ENCODE measurements around the gene AQP12B. TPM values are rescaled to one million over a fixed set of nuclear protein-coding genes. Genes with fewer than 3 reads are reported as not detected.

Gene AQP12B
- total RNA-seq, 4 donors from 2014 or later = not detected

DNA sequence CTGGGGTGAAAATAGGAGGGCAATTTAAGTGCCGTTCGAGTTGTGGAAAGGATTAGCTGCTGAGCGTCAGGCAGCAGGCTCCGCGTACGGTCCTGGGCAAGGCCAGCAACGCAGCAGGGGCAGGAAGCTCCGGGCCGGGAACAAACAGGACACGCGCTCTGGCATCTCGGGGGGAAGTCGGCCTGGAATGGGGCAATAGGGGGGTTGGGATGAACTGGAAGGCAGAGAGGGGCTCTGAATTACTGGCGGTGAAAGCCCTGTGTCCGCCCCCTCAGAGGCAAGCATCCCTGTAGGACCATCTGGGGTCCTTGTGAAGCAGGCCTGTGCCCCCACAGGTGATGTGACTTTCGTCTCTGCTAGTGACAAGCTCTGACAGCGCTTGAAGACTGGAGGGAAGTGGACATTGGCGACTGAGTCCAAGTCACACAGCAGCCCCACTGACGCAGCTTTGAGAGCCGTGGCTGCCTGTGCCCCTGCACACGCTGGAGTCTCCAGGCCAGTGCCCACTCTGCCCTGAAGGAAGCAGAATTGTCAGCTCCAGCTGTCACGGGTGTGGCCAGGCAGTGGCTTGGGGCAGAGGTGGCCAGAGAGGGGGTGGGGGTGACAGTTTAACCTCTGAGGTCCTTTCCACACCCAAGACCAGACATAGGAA is 35.1 kb downstream of the AQP12B start:
- no peaks in the 10 kb centered on the region for H3K27me3 ChIP-seq
- DNase-seq = no peak
- TF ChIP-seq POLR2A (IDR thresholded peaks at IDR 0.05) (no peak), CTCF (IDR thresholded peaks at IDR 0.05) (no peak)

GRCh38 chr2:240646900-240647502 is 35.7 kb downstream of the AQP12B start:
- H3K27ac ChIP-seq = no peak overlapping the region
- no peaks in the 10 kb centered on the region for H3K4me1 ChIP-seq
- intact Hi-C loops (cut with DNase I; ENCODE audit: low total_unique reads) = no loop called here
- H3K9me3 ChIP-seq = no peaks in the 10 kb centered on the region
- TF ChIP-seq POLR2A (IDR thresholded peaks at IDR 0.05) = no peak
- TF ChIP-seq CTCF (IDR thresholded peaks at IDR 0.05) = no peak
- no peak overlapping the region for H3K4me3 ChIP-seq
- H3K27me3 ChIP-seq = no peaks in the 10 kb centered on the region
- no peaks in the 10 kb centered on the region for H3K36me3 ChIP-seq
- no peak for DNase-seq

More for the DNA sequence above, 35.1 kb downstream of the AQP12B start:
- Histone ChIP-seq H3K27ac (no peak overlapping the region), H3K4me1 (no peaks in the 10 kb centered on the region), H3K4me3 (no peak overlapping the region), H3K36me3 (no peaks in the 10 kb centered on the region), H3K9me3 (no peaks in the 10 kb centered on the region)
- intact Hi-C loops (cut with DNase I; ENCODE audit: low total_unique reads) = no loop called here

DNA sequence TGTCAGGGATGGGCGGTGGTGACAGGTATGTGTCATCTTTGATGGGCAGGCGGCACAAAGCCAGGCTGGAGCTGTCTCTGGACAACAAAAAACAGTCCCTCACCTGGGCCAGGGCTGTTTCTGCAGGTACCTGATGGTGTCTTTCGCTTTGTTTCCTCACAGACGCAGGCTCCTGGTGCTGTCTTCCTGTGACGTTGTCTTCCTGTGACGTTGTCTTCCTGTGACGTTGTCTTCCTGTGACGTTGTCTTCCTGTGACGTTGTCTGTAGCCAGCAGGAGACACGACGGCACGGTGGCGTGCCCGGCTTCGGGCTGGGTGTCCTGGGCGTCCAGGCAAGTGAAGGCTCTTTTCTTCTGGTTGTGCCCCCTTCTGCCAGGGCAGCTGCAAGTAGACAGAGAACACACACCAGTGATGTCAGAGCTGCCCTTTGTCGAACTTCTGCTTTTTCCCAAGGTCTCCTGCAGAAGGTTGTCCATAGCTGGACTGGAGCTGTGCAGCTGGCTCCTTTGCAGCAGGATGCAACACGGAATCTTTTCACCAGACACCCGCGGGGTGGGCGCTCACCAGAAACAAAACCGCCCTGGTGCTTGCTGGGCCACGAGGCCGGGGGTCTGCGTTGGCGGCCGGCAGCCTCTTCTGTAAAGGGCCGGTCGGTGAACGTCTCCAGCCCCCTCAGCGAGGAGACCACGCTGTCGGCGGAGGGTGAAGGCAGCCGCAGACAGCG is 36.3 kb downstream of the AQP12B start:
- Histone ChIP-seq H3K4me3 (no peak overlapping the region), H3K27me3 (no peaks in the 10 kb centered on the region)
- intact Hi-C loops (cut with DNase I; ENCODE audit: low total_unique reads) = no loop called here

DNA sequence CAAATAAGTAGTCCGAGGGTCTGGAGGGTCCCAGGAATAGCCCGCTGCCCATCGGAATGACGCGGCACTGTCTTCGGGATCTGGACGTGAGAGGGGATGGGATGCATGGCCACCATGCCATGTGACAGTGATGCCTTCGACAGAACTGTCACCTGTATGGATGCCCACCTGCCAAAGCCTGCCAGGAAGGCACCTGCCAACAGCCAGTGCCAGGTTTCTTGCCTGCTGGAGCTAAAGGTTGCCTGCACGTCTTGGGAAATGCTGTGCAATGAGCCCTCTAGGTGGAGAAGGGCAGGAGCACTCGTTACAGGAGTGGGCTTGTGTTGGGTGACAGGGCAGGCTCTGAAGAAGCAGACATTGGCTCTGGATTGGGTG is 36.9 kb downstream of the AQP12B start:
- TF ChIP-seq CTCF (IDR thresholded peaks at IDR 0.05) = no peak
- TF ChIP-seq POLR2A (IDR thresholded peaks at IDR 0.05) = no peak
- no peaks in the 10 kb centered on the region for H3K4me1 ChIP-seq
- no peaks in the 10 kb centered on the region for H3K27me3 ChIP-seq
- H3K27ac ChIP-seq = no peak overlapping the region
- H3K4me3 ChIP-seq = no peak overlapping the region
- intact Hi-C loops (cut with DNase I; ENCODE audit: low total_unique reads) = no loop called here
- no peak for DNase-seq
- no peaks in the 10 kb centered on the region for H3K9me3 ChIP-seq
- no peaks in the 10 kb centered on the region for H3K36me3 ChIP-seq

More for the DNA sequence above, 36.3 kb downstream of the AQP12B start:
- H3K4me1 ChIP-seq = no peaks in the 10 kb centered on the region
- peak in 1 of 2 donors; percentile 12 for DNase-seq
- no peaks in the 10 kb centered on the region for H3K36me3 ChIP-seq
- TF ChIP-seq CTCF (IDR thresholded peaks at IDR 0.05) = no peak
- TF ChIP-seq POLR2A (IDR thresholded peaks at IDR 0.05) = no peak
- H3K27ac ChIP-seq = no peak overlapping the region
- no peaks in the 10 kb centered on the region for H3K9me3 ChIP-seq

DNA sequence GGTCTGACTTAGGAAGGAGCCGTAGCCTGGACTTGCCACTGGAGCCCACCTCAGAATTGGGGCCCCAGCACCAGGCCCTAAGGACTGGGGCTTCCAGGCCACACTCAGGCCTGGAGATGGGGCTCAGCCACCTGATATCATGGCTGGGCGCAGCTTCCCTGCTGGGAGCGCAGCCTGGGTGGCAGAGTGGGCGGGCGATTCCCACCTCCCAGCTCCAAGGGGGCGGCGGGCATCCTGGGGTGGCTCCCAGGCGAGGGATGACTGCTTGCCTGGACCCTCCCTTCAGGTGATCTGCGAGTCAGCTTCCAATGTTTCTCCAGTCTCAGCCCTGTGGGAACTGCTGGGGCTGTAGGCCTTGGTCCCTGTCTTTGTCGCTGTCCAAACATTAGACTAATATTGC is 37.3 kb downstream of the AQP12B start:
- intact Hi-C loops (cut with DNase I; ENCODE audit: low total_unique reads) = no loop called here
- TF ChIP-seq CTCF (IDR thresholded peaks at IDR 0.05) = no peak
- no peak for TF ChIP-seq POLR2A (IDR thresholded peaks at IDR 0.05)
- no peaks in the 10 kb centered on the region for H3K9me3 ChIP-seq
- no peak overlapping the region for H3K4me3 ChIP-seq
- H3K27me3 ChIP-seq = no peaks in the 10 kb centered on the region
- no peak for DNase-seq
- H3K36me3 ChIP-seq = no peaks in the 10 kb centered on the region
- H3K27ac ChIP-seq = no peak overlapping the region
- no peaks in the 10 kb centered on the region for H3K4me1 ChIP-seq

All from uterus (tissue), 4 donors.